ENCODE data around the gene LGR4. TPM values are rescaled to one million over a fixed set of nuclear protein-coding genes. Genes with fewer than 3 reads are reported as not detected.

The LGR4 gene
- total and polyA plus RNA-seq, 9 of the 15 experiments (the other 6 are each of a cell fraction or from before 2014, with no cell fraction given): 0.94 to 10.1 (median 5.8) TPM

DNA sequence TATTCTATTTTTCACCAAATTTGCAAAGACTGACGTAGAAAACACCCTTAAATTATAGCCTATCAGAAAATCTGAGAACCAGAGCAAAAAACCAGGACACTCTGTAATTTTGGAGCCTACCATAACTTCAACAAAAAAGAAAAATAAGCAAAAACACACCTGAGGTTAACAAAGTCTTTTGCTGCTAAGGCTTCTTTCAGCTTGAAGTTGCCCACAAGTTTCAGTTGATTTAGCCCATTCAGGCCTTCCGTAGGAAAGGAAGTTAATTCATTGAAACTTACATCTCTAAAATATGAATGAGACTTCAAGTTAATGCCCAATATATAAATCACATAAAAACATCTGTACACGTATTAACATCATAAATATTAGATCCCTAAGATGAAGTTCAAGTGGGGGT lies 99.2 kb downstream of the LGR4 start (continued):
- no peak for TF ChIP-seq CHD4 (IDR thresholded peaks at IDR 0.05; ENCODE audit: insufficient read depth, insufficient replicate concordance, low read depth, low read length, poor library complexity, severe bottlenecking)
- TF ChIP-seq PHF8 (IDR thresholded peaks at IDR 0.05; ENCODE audit: borderline replicate concordance, low read length): no peak
- TF ChIP-seq ARNT (IDR thresholded peaks at IDR 0.05): no peak
- TF ChIP-seq, protein P1, sequence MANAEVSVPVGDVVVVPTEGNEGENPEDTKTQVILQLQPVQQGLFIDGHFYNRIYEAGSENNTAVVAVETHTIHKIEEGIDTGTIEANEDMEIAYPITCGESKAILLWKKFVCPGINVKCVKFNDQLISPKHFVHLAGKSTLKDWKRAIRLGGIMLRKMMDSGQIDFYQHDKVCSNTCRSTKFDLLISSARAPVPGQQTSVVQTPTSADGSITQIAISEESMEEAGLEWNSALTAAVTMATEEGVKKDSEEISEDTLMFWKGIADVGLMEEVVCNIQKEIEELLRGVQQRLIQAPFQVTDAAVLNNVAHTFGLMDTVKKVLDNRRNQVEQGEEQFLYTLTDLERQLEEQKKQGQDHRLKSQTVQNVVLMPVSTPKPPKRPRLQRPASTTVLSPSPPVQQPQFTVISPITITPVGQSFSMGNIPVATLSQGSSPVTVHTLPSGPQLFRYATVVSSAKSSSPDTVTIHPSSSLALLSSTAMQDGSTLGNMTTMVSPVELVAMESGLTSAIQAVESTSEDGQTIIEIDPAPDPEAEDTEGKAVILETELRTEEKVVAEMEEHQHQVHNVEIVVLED (CRISPR knock-in tag; IDR thresholded peaks at IDR 0.05): no peak
- TF ChIP-seq, protein P2, sequence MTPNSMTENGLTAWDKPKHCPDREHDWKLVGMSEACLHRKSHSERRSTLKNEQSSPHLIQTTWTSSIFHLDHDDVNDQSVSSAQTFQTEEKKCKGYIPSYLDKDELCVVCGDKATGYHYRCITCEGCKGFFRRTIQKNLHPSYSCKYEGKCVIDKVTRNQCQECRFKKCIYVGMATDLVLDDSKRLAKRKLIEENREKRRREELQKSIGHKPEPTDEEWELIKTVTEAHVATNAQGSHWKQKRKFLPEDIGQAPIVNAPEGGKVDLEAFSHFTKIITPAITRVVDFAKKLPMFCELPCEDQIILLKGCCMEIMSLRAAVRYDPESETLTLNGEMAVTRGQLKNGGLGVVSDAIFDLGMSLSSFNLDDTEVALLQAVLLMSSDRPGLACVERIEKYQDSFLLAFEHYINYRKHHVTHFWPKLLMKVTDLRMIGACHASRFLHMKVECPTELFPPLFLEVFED (CRISPR knock-in tag; conservative IDR thresholded peaks at IDR 0.05): no peak
- no peak for TF ChIP-seq GTF2E2 (tag; IDR thresholded peaks at IDR 0.05)
- TF ChIP-seq NCOA2 (IDR thresholded peaks at IDR 0.05; ENCODE audit: partially characterized antibody in 2 of 2): no peak
- TF ChIP-seq SREBF1 (IDR thresholded peaks at IDR 0.05; ENCODE audit: borderline replicate concordance, low read depth, low read length): no peak
- TF ChIP-seq ZNF23 (CRISPR knock-in tag; IDR thresholded peaks at IDR 0.05): no peak
- no peak for TF ChIP-seq IRF1 (CRISPR knock-in tag; IDR thresholded peaks at IDR 0.05; ENCODE audit: borderline replicate concordance)
- no peak for TF ChIP-seq GABPA (tag; conservative IDR thresholded peaks at IDR 0.05; ENCODE audit: low read depth)
